NCI-H2196 (cell line): ENCODE measurements around the gene LILRB1.
"Not testable (repeated sequence)": the region's sequence is repeated elsewhere in the genome, so short reads cannot be mapped to it uniquely, and the experiment has no call there.

Experiments used
- DNase-seq: peaks from one replicate; lab custom pipeline; 2025; ENCODE audit not compliant: unreplicated experiment; lab: John Stamatoyannopoulos, UW

The LILRB1 gene

DNA sequence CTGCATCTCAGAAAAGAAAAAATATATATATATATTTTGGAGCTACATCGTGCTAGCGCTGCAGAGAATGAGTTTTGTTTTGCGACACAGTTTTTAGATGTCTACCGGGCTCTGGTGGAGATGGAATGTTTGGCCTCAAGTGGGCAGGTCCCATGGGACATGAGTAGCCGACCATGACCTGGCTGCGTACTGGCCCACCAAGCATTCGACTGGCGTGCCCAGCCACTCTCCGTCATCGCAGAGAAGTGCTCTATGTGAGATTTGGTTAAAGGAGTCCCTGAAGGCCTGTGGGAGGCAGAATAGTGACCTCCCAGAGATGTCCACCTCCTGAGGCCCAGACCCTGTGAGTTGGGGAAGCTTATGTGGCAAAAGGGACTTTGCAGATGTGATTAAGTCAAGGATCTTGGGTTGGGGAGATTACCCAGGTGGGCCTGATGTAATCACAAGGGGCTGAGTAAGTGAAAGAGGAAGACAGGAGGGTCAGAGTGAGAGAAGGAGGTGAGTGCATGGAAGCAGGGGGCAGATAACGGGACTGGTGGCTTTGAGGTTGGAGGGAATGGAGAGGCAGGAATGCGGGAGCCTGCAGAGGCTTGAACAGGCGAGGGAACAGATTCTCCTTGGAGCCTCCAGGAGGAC lies 31.7 kb downstream of the LILRB1 start:
- no peak for DNase-seq

DNA sequence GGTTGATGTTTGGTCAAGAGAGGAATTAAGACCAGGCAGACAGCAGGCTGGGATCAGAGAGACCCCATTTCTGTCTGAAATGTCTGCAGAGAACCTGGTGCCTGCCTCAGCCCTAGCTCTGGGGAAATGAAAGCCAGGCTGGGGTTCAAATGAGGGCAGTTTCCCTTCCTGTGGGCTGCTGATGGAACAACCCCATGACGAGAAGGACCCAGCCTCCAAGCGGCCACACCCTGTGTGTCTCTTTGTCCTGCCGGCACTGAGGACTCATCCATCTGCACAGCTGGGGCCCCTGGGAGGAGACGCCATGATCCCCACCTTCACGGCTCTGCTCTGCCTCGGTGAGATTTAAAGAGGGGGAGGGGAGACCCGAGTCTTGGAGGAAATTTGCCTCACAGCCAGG lies 32.4 kb downstream of the LILRB1 start, which contains the start of gene LILRB4:
TSS of gene LILRB4 (plus strand) at position 256 of the 400 bp plus-strand sequence. CDS start at position 305, 49 bp downstream.
- DNase-seq, result no peak

- no peak for DNase-seq
These were observed 35.2 kb downstream of the LILRB1 start for GRCh38 chr19:54665530-54665929.

DNA sequence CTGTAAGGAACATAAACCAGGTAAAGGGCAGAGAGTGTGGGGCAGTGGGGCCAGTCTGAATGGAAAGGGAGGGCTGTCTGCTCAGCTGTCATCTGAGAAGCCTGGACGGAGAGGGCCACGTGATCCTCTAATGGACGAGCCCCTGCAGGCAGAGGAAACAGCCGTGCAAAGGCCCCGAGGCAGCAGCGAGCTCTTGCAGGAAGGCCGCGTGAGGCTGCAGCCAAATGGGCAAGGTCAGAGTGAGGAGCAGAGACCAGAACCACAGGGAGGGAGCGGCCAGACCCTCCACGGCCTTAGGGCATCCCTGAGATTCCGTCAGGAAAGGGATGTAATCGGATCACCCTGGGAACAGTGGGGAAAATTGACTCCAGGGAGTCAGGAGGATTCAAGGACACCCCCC lies 36.9 kb downstream of the LILRB1 start:
- DNase-seq, result no peak

DNA sequence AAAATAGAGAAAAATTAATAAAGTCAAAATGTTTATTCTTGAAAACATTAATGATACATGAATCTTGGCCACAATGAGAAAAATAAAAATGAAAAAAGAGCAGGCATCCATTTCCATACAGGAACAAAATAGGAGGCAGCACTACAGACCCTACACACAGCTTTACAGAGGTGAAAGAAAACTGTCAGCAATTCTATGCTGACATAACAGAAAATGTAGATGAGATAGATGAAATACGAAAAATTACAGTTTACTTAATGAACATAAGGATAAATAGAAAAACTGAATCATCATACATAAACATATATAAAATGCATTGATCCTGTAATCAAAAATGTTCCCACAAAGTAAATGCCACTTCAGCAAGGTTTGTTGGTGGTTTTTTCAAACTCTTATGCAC lies 38.1 kb downstream of the LILRB1 start:
- DNase-seq, result no peak

DNA sequence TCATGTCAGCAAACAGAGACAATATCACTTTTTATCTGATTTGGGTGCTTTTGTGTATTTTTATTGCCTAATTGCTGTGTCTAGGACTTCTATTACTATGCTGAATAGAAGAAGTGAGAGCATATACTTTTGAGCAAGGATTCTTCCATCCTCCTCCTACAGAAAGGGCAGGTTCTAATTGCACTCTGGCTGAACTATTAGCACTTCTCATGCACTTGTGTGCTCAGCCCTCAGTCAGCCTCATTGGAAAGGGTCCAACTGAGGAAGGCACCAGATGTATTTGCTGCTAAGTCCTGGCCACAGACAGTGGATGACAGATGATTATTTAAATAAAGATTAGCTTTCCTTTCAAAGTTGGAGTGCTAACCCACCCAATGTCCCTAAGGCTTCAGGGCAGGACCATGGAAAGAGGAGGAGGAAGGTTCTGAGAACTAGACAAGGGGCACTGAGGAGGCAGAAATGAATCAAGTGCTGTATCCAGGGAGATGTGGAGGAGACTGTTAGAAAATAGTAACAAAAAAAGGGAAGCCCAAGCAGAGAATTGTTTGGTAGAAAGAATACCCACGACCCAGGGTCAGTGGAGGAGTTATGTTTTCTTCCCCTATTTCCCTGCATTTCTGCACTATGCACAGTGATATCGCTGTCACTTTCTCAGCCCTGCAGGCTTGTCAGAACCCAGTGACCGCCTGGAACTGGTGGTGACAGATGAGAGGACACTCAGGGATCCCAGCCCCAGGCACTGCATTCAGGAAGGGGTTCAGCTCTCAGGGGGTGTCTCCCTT lies 40.5 kb downstream of the LILRB1 start:
- DNase-seq, result no peak

DNA sequence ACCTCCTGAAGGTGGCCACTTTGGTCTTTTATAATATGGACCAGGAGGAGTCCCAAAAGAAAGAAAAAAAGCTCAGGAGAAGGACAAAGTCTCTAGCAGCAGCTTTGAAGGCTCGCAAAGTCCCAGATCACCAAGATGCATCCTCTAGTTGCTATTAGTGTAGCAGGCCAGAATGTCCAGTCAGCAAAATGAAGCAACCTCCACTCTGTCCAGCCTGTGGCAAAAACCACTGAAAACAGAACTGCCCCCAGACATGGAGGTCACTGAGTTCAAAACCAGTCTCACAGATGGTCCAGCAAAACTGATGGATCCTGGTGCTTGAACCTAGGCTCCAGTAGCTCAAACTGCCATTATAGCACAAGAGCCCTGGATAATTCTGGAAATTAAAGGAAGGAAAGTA lies 42.9 kb downstream of the LILRB1 start:
- no peak for DNase-seq

DNA sequence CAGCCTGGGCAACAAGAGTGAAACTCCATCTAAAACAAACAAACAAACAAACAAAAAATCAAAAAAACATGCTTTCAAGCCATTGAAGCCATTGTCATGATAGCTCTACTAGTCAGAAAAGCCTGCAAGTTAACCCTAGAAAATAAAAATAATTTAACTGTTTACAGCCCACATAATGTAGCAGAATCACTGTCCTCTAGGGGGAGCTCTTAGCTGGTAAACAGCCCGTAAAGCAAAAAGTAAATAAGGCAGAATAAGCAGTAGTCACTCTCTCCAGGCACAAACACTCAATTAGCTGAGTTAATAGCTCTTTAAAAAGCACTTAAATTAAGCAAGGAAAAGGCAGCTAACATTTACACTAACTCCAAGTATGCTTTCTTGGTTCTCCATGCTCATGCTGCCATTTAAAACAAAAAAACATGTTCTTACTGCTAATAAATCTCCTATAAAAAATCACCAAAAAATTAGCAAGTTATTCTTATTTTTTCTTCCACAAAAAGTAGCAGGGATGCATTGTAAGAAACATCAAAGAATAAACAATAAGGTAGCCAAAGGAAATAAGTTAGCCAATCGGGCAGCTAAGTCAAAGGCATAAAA lies 43.8 kb downstream of the LILRB1 start:
- peak; percentile 60 for DNase-seq

DNA sequence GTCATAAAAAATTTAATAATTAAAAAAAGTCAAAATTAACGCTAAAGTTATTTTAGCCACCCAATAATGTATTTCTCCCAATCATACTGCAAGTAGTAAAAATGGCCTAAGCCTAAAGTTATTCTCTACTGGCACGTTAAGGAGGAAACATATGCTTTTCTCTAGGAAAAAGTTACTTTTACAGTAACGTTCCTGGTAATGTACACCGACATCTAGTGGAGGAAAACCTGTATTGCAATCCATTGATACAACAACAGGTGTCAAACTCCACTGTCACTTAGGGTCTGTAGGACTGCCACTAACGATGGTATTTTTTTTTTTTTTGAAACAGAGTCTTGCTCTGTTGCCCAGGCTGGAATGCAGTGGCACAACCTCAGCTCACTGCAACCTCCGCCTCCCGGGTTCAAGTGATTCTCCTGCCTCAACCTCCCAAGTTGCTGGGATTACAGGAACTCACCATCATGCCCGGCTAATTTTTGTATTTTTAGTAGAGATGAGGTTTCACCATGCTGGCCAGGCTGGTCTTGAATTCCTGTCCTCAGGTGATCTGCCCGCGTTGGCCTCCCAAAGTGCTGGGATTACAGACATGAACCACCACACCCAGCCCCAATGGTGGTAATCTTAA lies 46.0 kb downstream of the LILRB1 start:
- DNase-seq, result peak; percentile 44

DNA sequence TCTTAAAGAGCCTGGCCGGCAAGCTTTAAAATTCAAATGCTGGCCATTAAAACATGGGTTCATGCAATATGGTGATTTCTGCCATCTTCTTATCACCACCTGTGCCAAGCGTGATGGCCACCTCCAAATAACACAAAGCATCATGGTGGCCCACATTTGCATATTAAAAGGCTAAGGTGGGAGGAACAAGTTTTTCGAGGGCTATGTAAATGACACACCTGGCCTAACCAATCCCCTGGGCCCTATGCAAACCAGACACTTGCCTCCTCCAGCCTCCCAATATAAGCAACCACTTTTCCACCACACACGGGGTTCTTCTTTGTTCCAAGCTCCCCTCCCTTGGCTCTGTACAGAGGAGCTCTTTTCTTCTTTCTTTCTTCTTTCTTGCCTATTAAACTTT lies 46.9 kb downstream of the LILRB1 start:
- DNase-seq, result peak; percentile 8

DNA sequence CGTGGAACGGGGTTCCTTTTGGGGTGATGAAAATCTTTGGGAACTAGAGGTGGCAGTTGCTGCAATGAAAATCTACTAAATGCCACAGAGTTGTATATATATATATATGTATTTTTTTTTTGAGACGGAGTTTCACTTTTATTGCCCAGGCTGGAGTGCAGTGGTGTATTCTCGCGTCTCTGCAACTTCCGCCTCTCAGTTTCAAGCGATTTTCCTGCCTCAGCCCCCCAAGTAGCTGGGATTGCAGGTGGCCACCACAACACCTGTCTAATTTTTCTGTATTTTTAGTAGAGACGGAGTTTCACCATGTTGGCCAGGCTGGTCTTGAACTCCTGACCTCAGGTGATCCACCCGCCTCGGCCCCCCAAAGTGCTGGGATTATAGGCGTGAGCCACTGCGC lies 51.3 kb downstream of the LILRB1 start:
- not testable (repeated sequence) for DNase-seq

GRCh38 chr19:54682306-54682856 lies 52.1 kb downstream of the LILRB1 start:
- DNase-seq, result no peak

DNA sequence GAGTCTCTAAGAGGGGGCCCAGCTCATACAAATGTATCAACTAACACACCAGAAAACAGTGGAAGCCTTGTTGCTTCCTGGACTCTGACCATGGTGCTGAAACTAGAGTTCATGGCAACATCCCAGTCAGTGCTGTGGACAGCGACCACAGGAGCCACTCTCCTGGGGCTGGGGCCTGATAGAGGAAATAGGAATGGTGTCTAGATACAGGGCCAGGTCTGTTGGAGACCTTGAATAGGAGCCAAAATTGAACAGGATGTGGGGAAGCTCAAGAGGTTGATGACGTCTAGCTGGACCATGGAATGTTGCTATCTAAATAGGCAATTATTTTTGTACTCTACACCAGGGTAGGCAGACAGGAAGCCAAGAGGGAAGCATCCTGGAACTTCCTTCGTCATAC lies 54.2 kb downstream of the LILRB1 start:
- DNase-seq, result peak; percentile 8
